Measurements from ENCODE around the gene TANGO2. TPM values are rescaled to one million over a fixed set of nuclear protein-coding genes. Genes with fewer than 3 reads are reported as not detected.

TANGO2 gene
- total RNA-seq, 1 experiment from 2014 or later, result 14.6 TPM

DNA sequence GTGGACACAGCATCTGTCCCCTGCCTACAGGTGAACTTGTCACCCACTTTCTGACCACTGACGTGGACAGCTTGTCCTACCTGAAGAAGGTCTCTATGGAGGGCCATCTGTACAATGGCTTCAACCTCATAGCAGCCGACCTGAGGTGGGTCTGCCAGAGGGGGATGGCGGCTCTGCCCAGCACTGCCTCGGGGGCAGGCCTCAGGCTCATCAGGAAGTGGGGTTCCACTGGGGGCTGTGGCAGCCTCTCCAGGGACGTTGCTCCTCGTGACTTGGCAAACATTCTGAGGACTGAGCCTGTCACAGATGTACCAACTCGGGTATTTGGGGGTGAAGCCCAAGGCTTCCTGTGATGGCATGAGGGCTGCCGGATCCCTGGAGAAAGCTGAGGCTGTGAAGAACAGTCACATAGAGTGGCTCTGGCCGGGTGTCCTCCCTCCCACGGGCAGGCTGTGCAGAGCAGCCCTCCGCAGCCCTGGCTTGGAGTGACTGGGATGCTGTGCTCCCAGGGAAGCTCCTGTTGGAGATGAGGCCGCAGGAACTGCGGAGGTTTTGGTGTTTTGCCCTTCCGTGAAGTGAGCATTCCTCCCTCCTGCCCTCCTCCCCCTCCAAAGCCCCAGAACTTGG lies 32.6 kb downstream of the TANGO2 start:
- H3K4me3 Mint-ChIP-seq, result no peak overlapping the region
- no CpG with 5 or more reads among the region's 14 CpGs for WGBS (ENCODE audit: extremely low coverage, insufficient read length, low lambda C conversion rate)
- H3K27ac Mint-ChIP-seq, result no peak overlapping the region

More for the DNA sequence above, 32.6 kb downstream of the TANGO2 start:
- no peaks in the 10 kb centered on the region for H3K27me3 ChIP-seq (ENCODE audit: insufficient read depth, low read length)
- Mint-ChIP-seq H3K36me3 (ENCODE audit: insufficient read depth in 1 of 3, low read depth in 3 of 3) (peaks cover 6 to 18% (median 8%) of the 10 kb centered on the region in 3 experiments), H3K9me3 (peaks cover 5 to 6% of the 10 kb centered on the region in 2 experiments; a peak in 3 of 5 replicates), H3K27me3 (ENCODE audit: low read depth) (no peaks in the 10 kb centered on the region), H3K4me1 (no peaks in the 10 kb centered on the region)
- H3K9me3 ChIP-seq (ENCODE audit: control insufficient read depth, low read depth, low read length), result no peaks in the 10 kb centered on the region
- no peak overlapping the region for H3K18ac ChIP-seq (ENCODE audit: insufficient read length, low read depth, low read length)
- H4K91ac ChIP-seq (ENCODE audit: insufficient read length, low read depth, low read length), result no peak overlapping the region
- no peak overlapping the region for H3K56ac ChIP-seq (ENCODE audit: insufficient read length, low read depth, low read length)
- no peaks in the 10 kb centered on the region for H3K79me2 ChIP-seq (ENCODE audit: insufficient read depth, low read length)
- no peak overlapping the region for H2BK12ac ChIP-seq (ENCODE audit: insufficient read length, low read depth, low read length)
- no peak overlapping the region for H4K5ac ChIP-seq (ENCODE audit: insufficient read length, low read depth, low read length)
- TF ChIP-seq, protein P1, sequence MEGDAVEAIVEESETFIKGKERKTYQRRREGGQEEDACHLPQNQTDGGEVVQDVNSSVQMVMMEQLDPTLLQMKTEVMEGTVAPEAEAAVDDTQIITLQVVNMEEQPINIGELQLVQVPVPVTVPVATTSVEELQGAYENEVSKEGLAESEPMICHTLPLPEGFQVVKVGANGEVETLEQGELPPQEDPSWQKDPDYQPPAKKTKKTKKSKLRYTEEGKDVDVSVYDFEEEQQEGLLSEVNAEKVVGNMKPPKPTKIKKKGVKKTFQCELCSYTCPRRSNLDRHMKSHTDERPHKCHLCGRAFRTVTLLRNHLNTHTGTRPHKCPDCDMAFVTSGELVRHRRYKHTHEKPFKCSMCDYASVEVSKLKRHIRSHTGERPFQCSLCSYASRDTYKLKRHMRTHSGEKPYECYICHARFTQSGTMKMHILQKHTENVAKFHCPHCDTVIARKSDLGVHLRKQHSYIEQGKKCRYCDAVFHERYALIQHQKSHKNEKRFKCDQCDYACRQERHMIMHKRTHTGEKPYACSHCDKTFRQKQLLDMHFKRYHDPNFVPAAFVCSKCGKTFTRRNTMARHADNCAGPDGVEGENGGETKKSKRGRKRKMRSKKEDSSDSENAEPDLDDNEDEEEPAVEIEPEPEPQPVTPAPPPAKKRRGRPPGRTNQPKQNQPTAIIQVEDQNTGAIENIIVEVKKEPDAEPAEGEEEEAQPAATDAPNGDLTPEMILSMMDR (conservative IDR thresholded peaks at IDR 0.05), result no peak
- H2AK5ac ChIP-seq (ENCODE audit: insufficient read length, low read length), result no peak overlapping the region
- no peak overlapping the region for H3K4ac ChIP-seq (ENCODE audit: low read depth, low read length)
- H3K4me1 ChIP-seq (ENCODE audit: insufficient read depth, low read length), result no peaks in the 10 kb centered on the region
- H3K27ac ChIP-seq (ENCODE audit: insufficient read length, low read depth, low read length), result no peak overlapping the region
- H3K4me2 ChIP-seq (ENCODE audit: insufficient read depth, insufficient read length, low read length), result no peak overlapping the region
- H3T11ph ChIP-seq (ENCODE audit: low read length), result no peak overlapping the region
- no peak overlapping the region for H2BK15ac ChIP-seq (ENCODE audit: low read depth, low read length)
- H2BK5ac ChIP-seq (ENCODE audit: insufficient read length, low read length), result no peak overlapping the region
- H2AFZ ChIP-seq (ENCODE audit: low read length), result no peak overlapping the region
- no peaks in the 10 kb centered on the region for H3K79me1 ChIP-seq (ENCODE audit: insufficient read depth, low read depth, low read length, poor library complexity, severe bottlenecking)
- H3K23ac ChIP-seq (ENCODE audit: insufficient read length, low read depth, low read length), result no peak overlapping the region
- no peaks in the 10 kb centered on the region for H4K20me1 ChIP-seq (ENCODE audit: control insufficient read depth, insufficient read depth, insufficient read length)
- no peaks in the 10 kb centered on the region for H3K23me2 ChIP-seq (ENCODE audit: insufficient read length, low read depth, low read length, poor library complexity, severe bottlenecking)
- no peak for DNase-seq
- no peak overlapping the region for H3K9ac ChIP-seq (ENCODE audit: extremely low read depth, insufficient read length, low read length)
- no peak overlapping the region for H2BK20ac ChIP-seq (ENCODE audit: low read depth, low read length, poor library complexity, severe bottlenecking)
- H3K14ac ChIP-seq (ENCODE audit: insufficient read depth, low read length), result no peak overlapping the region
- no peak overlapping the region for H2BK120ac ChIP-seq (ENCODE audit: low read depth, low read length, poor library complexity, severe bottlenecking)
- H4K8ac ChIP-seq (replicated peaks; ENCODE audit: insufficient read length, low read depth, low read length), result no peak overlapping the region
